Activated CD4-positive, alpha-beta T cell treated with anti-CD3 and anti-CD28 coated beads for 36 hours (primary cell): ENCODE data around the gene TNS1. TPM values are rescaled to one million over a fixed set of nuclear protein-coding genes. Genes with fewer than 3 reads are reported as not detected.

Source experiments
- ATAC-seq: fragments of 200-7000 bp; cut with Tn5 transposase; one replicate; pipeline ENCODE4 v1.10.0; 2021; ENCODE audit warnings: mild to moderate bottlenecking, moderate library complexity
- CTCF ChIA-PET: fragments of 350-600 bp; sonication (Branson Sonifier 250); formaldehyde crosslinking; loops from one replicate; lab custom pipeline; 2021; ENCODE audit warnings: antibody characterized with exemption; lab: Charles Lee
- POLR2A ChIA-PET: fragments of 350-600 bp; sonication (Branson Sonifier 250); formaldehyde crosslinking; loops from one replicate; lab custom pipeline; 2021; ENCODE audit warnings: antibody characterized with exemption, inconsistent platforms; lab: Charles Lee
- DNase-seq: peaks from one replicate; pipeline ENCODE4 v3.0.0-alpha.2; 2020
- H3K27ac Mint-ChIP-seq: one replicate; pipeline ENCODE4 v1.8.0; 2021; ENCODE audit warnings: mixed read lengths
- H3K27me3 Mint-ChIP-seq: one replicate; pipeline ENCODE4 v1.8.0; 2021; ENCODE audit warnings: mixed read lengths
- H3K36me3 Mint-ChIP-seq: one replicate; pipeline ENCODE4 v1.8.0; 2021; ENCODE audit warnings: low read depth, mixed read lengths
- H3K4me1 Mint-ChIP-seq: one replicate; pipeline ENCODE4 v1.8.0; 2021; ENCODE audit warnings: mixed read lengths
- H3K4me3 Mint-ChIP-seq: one replicate; pipeline ENCODE4 v1.8.0; 2021; ENCODE audit warnings: mild to moderate bottlenecking, moderate library complexity, mixed read lengths
- H3K9me3 Mint-ChIP-seq: one replicate; pipeline ENCODE4 v1.8.0; 2021; ENCODE audit warnings: low read depth, mixed read lengths
- intact Hi-C, 2 experiments: fragments of 100-400 bp; cut with DNase I in 1 of 2; cut with micrococcal nuclease in 1 of 2; formaldehyde crosslinking; loops; one replicate each; pipeline versions ENCODE4 v1.14.2 to v1.15.1; 2022 to 2024; cut with DNase I, micrococcal nuclease
- total RNA-seq, 2 experiments: library from RNA; stranded (reverse); gene quantifications; one replicate each; pipeline ENCODE4 v1.2.3, GENCODE V29; 2021

The TNS1 gene
- total RNA-seq, 2 experiments from 2014 or later: 0.64 to 0.88 TPM

- ChIA-PET CTCF (interaction anchor here (1.2 kb wide), 1 partner anchor 83 kb away, joined by 4 read pairs; no protein-coding TSS in a partner anchor), POLR2A (no interaction called here)
- ATAC-seq: no peak
Measured at GRCh38 chr2:217875138-217875537, 127.7 kb downstream of the TNS1 start.

GRCh38 chr2:217873371-217873770 is 129.4 kb downstream of the TNS1 start:
- no peak overlapping the region for H3K27ac Mint-ChIP-seq
- POLR2A ChIA-PET: no interaction called here
- ATAC-seq (no peak), DNase-seq (no peak)
- no peaks in the 10 kb centered on the region for H3K4me1 Mint-ChIP-seq
- no peak overlapping the region for H3K4me3 Mint-ChIP-seq
- no peaks in the 10 kb centered on the region for H3K27me3 Mint-ChIP-seq
- intact Hi-C loops: no loop called here
- no peaks in the 10 kb centered on the region for H3K9me3 Mint-ChIP-seq
- no peaks in the 10 kb centered on the region for H3K36me3 Mint-ChIP-seq
- CTCF ChIA-PET: interaction anchor here (0.6 kb wide), 1 partner anchor 84 kb away, joined by 4 read pairs; no protein-coding TSS in a partner anchor

More at GRCh38 chr2:217875138-217875537, 127.7 kb downstream of the TNS1 start:
- Mint-ChIP-seq H3K27me3 (no peaks in the 10 kb centered on the region), H3K9me3 (no peaks in the 10 kb centered on the region), H3K27ac (no peak overlapping the region), H3K36me3 (no peaks in the 10 kb centered on the region), H3K4me1 (no peaks in the 10 kb centered on the region), H3K4me3 (no peak overlapping the region)
- DNase-seq: no peak
- intact Hi-C loops: no loop called here

- DNase-seq (no peak), ATAC-seq (no peak)
- H3K4me1 Mint-ChIP-seq: no peaks in the 10 kb centered on the region
- intact Hi-C loops: no loop called here
- ChIA-PET CTCF (interaction anchor here (0.6 kb wide), 1 partner anchor 143 kb away, joined by 3 read pairs; no protein-coding TSS in a partner anchor), POLR2A (no interaction called here)
- H3K27ac Mint-ChIP-seq: no peak overlapping the region
- H3K4me3 Mint-ChIP-seq: no peak overlapping the region
- H3K9me3 Mint-ChIP-seq: no peaks in the 10 kb centered on the region
- H3K36me3 Mint-ChIP-seq: no peaks in the 10 kb centered on the region
- no peaks in the 10 kb centered on the region for H3K27me3 Mint-ChIP-seq
Measured at GRCh38 chr2:217872319-217872718, 130.5 kb downstream of the TNS1 start.

- Mint-ChIP-seq H3K4me1 (no peaks in the 10 kb centered on the region), H3K9me3 (no peaks in the 10 kb centered on the region), H3K27ac (no peak overlapping the region), H3K36me3 (no peaks in the 10 kb centered on the region), H3K4me3 (no peak overlapping the region), H3K27me3 (no peaks in the 10 kb centered on the region)
- intact Hi-C loops: no loop called here
- no peak for DNase-seq
- POLR2A ChIA-PET: no interaction called here
- ATAC-seq: no peak
- CTCF ChIA-PET: interaction anchor here (1.0 kb wide), 1 partner anchor 140 kb away, joined by 4 read pairs; no protein-coding TSS in a partner anchor
Measured at GRCh38 chr2:217870528-217871011, 132.2 kb downstream of the TNS1 start.

GRCh38 chr2:217868911-217869334 is 133.9 kb downstream of the TNS1 start:
- intact Hi-C loops: no loop called here
- CTCF ChIA-PET: interaction anchor here (0.8 to 1.0 kb wide), 3 partner anchors 13 to 81 kb away, joined by 3 to 6 read pairs (median 4); no protein-coding TSS in a partner anchor
- ATAC-seq: no peak

GRCh38 chr2:217868265-217868892 is 134.4 kb downstream of the TNS1 start:
- intact Hi-C loops: no loop called here
- ChIA-PET CTCF (interaction anchor here (0.8 to 1.0 kb wide), 3 partner anchors 14 to 80 kb away, joined by 3 to 6 read pairs (median 4); no protein-coding TSS in a partner anchor), POLR2A (no interaction called here)
- DNase-seq: no peak
- Mint-ChIP-seq H3K4me3 (no peak overlapping the region), H3K4me1 (no peaks in the 10 kb centered on the region), H3K36me3 (no peaks in the 10 kb centered on the region), H3K27ac (no peak overlapping the region), H3K9me3 (no peaks in the 10 kb centered on the region), H3K27me3 (no peaks in the 10 kb centered on the region)
- ATAC-seq: no peak

More at GRCh38 chr2:217868911-217869334, 133.9 kb downstream of the TNS1 start:
- no peak overlapping the region for H3K27ac Mint-ChIP-seq
- H3K27me3 Mint-ChIP-seq: no peaks in the 10 kb centered on the region
- POLR2A ChIA-PET: no interaction called here
- no peaks in the 10 kb centered on the region for H3K4me1 Mint-ChIP-seq
- no peak overlapping the region for H3K4me3 Mint-ChIP-seq
- no peak for DNase-seq
- no peaks in the 10 kb centered on the region for H3K9me3 Mint-ChIP-seq
- H3K36me3 Mint-ChIP-seq: no peaks in the 10 kb centered on the region

GRCh38 chr2:217866457-217866856 is 136.3 kb downstream of the TNS1 start:
- H3K27ac Mint-ChIP-seq: no peak overlapping the region
- H3K4me3 Mint-ChIP-seq: no peak overlapping the region
- no peaks in the 10 kb centered on the region for H3K9me3 Mint-ChIP-seq
- intact Hi-C loops: no loop called here
- no peaks in the 10 kb centered on the region for H3K36me3 Mint-ChIP-seq
- H3K27me3 Mint-ChIP-seq: no peaks in the 10 kb centered on the region
- POLR2A ChIA-PET: no interaction called here
- ATAC-seq (no peak), DNase-seq (no peak)
- H3K4me1 Mint-ChIP-seq: no peaks in the 10 kb centered on the region
- CTCF ChIA-PET: no interaction called here

- Mint-ChIP-seq H3K27ac (no peak overlapping the region), H3K27me3 (no peaks in the 10 kb centered on the region), H3K36me3 (no peaks in the 10 kb centered on the region), H3K4me1 (no peaks in the 10 kb centered on the region), H3K4me3 (no peak overlapping the region), H3K9me3 (no peaks in the 10 kb centered on the region)
- intact Hi-C loops: no loop called here
- ChIA-PET POLR2A (no interaction called here), CTCF (interaction anchor here (0.7 kb wide), 1 partner anchor 38 kb away, joined by 3 read pairs; no protein-coding TSS in a partner anchor)
- DNase-seq (no peak), ATAC-seq (peak; percentile 60)
Measured at GRCh38 chr2:217864963-217865772, 137.6 kb downstream of the TNS1 start.

- ChIA-PET POLR2A (no interaction called here), CTCF (no interaction called here)
- DNase-seq: no peak
- no peaks in the 10 kb centered on the region for H3K9me3 Mint-ChIP-seq
- no peaks in the 10 kb centered on the region for H3K27me3 Mint-ChIP-seq
- ATAC-seq: no peak
- no peaks in the 10 kb centered on the region for H3K36me3 Mint-ChIP-seq
- intact Hi-C loops: no loop called here
- H3K27ac Mint-ChIP-seq: no peak overlapping the region
- H3K4me1 Mint-ChIP-seq: no peaks in the 10 kb centered on the region
- H3K4me3 Mint-ChIP-seq: no peak overlapping the region
Measured at GRCh38 chr2:217863883-217864282, 138.9 kb downstream of the TNS1 start.

- H3K27me3 Mint-ChIP-seq: no peaks in the 10 kb centered on the region
- no peaks in the 10 kb centered on the region for H3K9me3 Mint-ChIP-seq
- ATAC-seq (no peak), DNase-seq (no peak)
- POLR2A ChIA-PET: no interaction called here
- no peaks in the 10 kb centered on the region for H3K4me1 Mint-ChIP-seq
- no peaks in the 10 kb centered on the region for H3K36me3 Mint-ChIP-seq
- H3K4me3 Mint-ChIP-seq: no peak overlapping the region
- intact Hi-C loops: no loop called here
- H3K27ac Mint-ChIP-seq: no peak overlapping the region
- CTCF ChIA-PET: interaction anchor here (0.9 to 1.6 kb wide), 2 partner anchors 70 to 76 kb away, joined by 4 to 5 read pairs; no protein-coding TSS in a partner anchor
Measured at GRCh38 chr2:217861334-217861877, 141.4 kb downstream of the TNS1 start.

GRCh38 chr2:217859926-217860325 is 142.9 kb downstream of the TNS1 start:
- Mint-ChIP-seq H3K9me3 (no peaks in the 10 kb centered on the region), H3K27me3 (no peaks in the 10 kb centered on the region), H3K36me3 (no peaks in the 10 kb centered on the region), H3K4me3 (no peak overlapping the region), H3K4me1 (no peaks in the 10 kb centered on the region), H3K27ac (no peak overlapping the region)
- intact Hi-C loops: no loop called here
- ATAC-seq: no peak
- ChIA-PET CTCF (no interaction called here), POLR2A (no interaction called here)
- no peak for DNase-seq
